Upper lobe of left lung (tissue), 6 donors: ENCODE data around the gene ROGDI. TPM values are rescaled to one million over a fixed set of nuclear protein-coding genes. Genes with fewer than 3 reads are reported as not detected.

Experiments used
- ATAC-seq, 2 donors: fragments of 200-7000 bp; cut with Tn5 transposase; one replicate each; pipeline ENCODE4 v1.9.1; 2022; ENCODE audit warnings: mild to moderate bottlenecking in 2 of 2, moderate library complexity in 2 of 2; ENCODE audit not compliant: low FRiP score in 2 of 2
- DNase-seq, 2 donors: peaks; one replicate each; pipeline ENCODE4 v3.0.0-alpha.2; 2019 to 2020
- H3K27ac ChIP-seq, 4 donors: fragments of 200-600 bp; sonication (generic); one replicate each; pipeline ENCODE4 v1.5.1; 2016 to 2019
- H3K27me3 ChIP-seq, 4 donors: fragments of 200-600 bp; sonication (generic); one replicate each; pipeline ENCODE4 v1.5.1; 2017 to 2019
- H3K36me3 ChIP-seq, 4 donors: fragments of 200-600 bp; sonication (generic); one replicate each; pipeline ENCODE4 v1.5.1; 2016 to 2019
- H3K4me1 ChIP-seq, 4 donors: fragments of 200-600 bp; sonication (generic); one replicate each; pipeline ENCODE4 v1.5.1; 2018 to 2019
- H3K4me3 ChIP-seq, 4 donors: fragments of 200-600 bp; sonication (generic); one replicate each; pipeline ENCODE4 v1.5.1; 2017 to 2019; ENCODE audit warnings: mild to moderate bottlenecking in 2 of 4, moderate library complexity in 1 of 4
- H3K9me3 ChIP-seq, 4 donors: fragments of 200-600 bp; sonication (generic); one replicate each; pipeline ENCODE4 v1.5.1; 2018 to 2019
- EP300 ChIP-seq, 4 donors: sonication (generic); formaldehyde crosslinking; IDR thresholded peaks; one replicate each; pipeline ENCODE4 v1.5.1; 2017; ENCODE audit warnings: antibody characterized with exemption in 4 of 4, control low read depth in 2 of 4
- POLR2A ChIP-seq, 4 donors: fragments of 450-650 bp; IDR thresholded peaks; one replicate each; pipeline ENCODE4 v1.5.1; 2016 to 2017; ENCODE audit warnings: antibody characterized with exemption in 4 of 4, mild to moderate bottlenecking in 2 of 4
- POLR2AphosphoS5 ChIP-seq, 2 donors: sonication (generic); formaldehyde crosslinking; IDR thresholded peaks; one replicate each; pipeline ENCODE4 v1.5.1; 2017; ENCODE audit warnings: antibody characterized with exemption in 2 of 2
- WGBS, 2 donors: methylation state at CpG; one replicate each; pipeline ENCODE4 v1.1.5; 2017 to 2018; 5-methylcytosine and 5-hydroxymethylcytosine counted together
- total RNA-seq, 6 donors: library from RNA; depleted of rRNA in 4 of 6; stranded (reverse); fragments of >200 nt in 4 of 6; gene quantifications; one replicate each; pipeline versions ENCODE4 v1.1.0 to v1.2.1, GENCODE V29; 2016 to 2021
- TF ChIP-seq, protein P1 (sequence below), 6 experiments: fragments of 450-650 bp in 4 of 6; fragments of 200-600 bp in 2 of 6; sonication (generic) in 2 of 6; IDR thresholded peaks; one replicate each; pipeline ENCODE4 v1.5.1; 2016 to 2019; ENCODE audit warnings: antibody characterized with exemption in 6 of 6
- donor health status: DM: no; HTN: no; CAD: no; lungs with moderate emphysema.
- donor health status: DM: no; HTN: yes; CAD: no; lungs with severe emphysema.

ROGDI gene
- total RNA-seq, 6 donors from 2014 or later, result 19.2 to 59.7 (median 33.1) TPM

DNA sequence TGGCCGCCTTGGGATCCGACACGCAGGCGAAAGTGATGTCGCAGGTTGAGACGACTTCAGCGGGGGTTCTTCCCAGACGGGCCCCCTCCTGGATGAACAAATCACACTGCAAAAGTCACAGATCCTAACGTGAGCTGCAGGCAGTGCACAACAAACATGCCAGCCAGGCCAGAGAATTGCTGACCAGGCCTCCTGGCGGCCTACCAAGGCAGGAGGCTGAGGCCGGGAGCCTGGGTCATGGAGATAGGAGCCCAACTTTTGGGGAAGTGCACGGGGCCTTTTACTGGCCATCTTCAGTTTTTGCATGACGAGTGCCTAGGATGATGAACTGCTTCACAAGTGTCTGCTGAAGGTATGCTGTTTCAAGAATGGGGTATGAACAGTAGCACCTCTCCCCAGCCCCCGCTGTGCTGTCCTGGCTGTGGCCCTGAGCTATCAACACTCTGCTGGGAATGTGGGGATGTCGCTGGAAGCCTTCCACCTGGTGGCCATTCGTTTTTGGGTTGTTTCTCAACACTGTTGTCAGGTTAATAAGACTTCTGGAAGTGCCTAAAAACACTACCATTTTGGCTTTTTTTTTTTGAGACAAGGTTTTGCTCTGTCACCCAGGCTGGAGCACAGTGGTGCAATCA, 12.2 kb upstream of the ROGDI start:
- TF ChIP-seq POLR2A (IDR thresholded peaks at IDR 0.05) (no peak), EP300 (IDR thresholded peaks at IDR 0.05) (no peak), POLR2AphosphoS5 (IDR thresholded peaks at IDR 0.05) (no peak)
- TF ChIP-seq, protein P1, sequence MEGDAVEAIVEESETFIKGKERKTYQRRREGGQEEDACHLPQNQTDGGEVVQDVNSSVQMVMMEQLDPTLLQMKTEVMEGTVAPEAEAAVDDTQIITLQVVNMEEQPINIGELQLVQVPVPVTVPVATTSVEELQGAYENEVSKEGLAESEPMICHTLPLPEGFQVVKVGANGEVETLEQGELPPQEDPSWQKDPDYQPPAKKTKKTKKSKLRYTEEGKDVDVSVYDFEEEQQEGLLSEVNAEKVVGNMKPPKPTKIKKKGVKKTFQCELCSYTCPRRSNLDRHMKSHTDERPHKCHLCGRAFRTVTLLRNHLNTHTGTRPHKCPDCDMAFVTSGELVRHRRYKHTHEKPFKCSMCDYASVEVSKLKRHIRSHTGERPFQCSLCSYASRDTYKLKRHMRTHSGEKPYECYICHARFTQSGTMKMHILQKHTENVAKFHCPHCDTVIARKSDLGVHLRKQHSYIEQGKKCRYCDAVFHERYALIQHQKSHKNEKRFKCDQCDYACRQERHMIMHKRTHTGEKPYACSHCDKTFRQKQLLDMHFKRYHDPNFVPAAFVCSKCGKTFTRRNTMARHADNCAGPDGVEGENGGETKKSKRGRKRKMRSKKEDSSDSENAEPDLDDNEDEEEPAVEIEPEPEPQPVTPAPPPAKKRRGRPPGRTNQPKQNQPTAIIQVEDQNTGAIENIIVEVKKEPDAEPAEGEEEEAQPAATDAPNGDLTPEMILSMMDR (IDR thresholded peaks at IDR 0.05), result no peak
- H3K27ac ChIP-seq, result no peak overlapping the region
- H3K27me3 ChIP-seq, result no peaks in the 10 kb centered on the region
- peaks cover 37 to 99% (median 86%) of the 10 kb centered on the region in 4 donors for H3K36me3 ChIP-seq
- no peak overlapping the region for H3K4me3 ChIP-seq
- 81 to 91% methylated on average over 9 to 16 of the region's 16 CpGs for WGBS, 2 donors
- no peak for ATAC-seq
- no peaks in the 10 kb centered on the region for H3K9me3 ChIP-seq
- DNase-seq, result no peak
- H3K4me1 ChIP-seq, result no peaks in the 10 kb centered on the region

DNA sequence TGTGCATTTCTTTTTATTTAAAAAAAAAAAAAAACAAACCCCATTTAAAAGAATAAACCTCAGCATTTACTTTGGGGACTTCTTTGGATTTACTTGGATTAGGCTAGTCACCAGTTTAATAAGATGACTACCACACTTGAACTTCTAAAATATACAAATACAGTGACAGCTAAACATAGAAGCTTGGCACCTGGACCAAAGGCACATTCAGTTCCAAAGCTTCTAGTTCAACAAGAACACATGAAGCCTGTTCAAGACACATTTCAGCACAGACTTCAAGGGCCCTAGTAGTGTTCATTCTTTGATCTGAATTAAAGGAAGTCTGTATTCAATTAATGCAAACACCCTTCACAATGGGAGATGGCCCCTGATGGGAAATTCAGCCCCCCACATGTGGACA, 11.6 kb upstream of the ROGDI start:
- ATAC-seq, result no peak
- Histone ChIP-seq H3K27me3 (no peaks in the 10 kb centered on the region), H3K9me3 (no peaks in the 10 kb centered on the region), H3K36me3 (peaks cover 38 to 99% (median 85%) of the 10 kb centered on the region in 4 donors), H3K27ac (no peak overlapping the region), H3K4me3 (no peak overlapping the region), H3K4me1 (no peaks in the 10 kb centered on the region)
- DNase-seq, result no peak
- TF ChIP-seq, protein P1 (IDR thresholded peaks at IDR 0.05), result no peak
- no peak for TF ChIP-seq EP300 (IDR thresholded peaks at IDR 0.05)
- no peak for TF ChIP-seq POLR2AphosphoS5 (IDR thresholded peaks at IDR 0.05)
- TF ChIP-seq POLR2A (IDR thresholded peaks at IDR 0.05), result no peak

DNA sequence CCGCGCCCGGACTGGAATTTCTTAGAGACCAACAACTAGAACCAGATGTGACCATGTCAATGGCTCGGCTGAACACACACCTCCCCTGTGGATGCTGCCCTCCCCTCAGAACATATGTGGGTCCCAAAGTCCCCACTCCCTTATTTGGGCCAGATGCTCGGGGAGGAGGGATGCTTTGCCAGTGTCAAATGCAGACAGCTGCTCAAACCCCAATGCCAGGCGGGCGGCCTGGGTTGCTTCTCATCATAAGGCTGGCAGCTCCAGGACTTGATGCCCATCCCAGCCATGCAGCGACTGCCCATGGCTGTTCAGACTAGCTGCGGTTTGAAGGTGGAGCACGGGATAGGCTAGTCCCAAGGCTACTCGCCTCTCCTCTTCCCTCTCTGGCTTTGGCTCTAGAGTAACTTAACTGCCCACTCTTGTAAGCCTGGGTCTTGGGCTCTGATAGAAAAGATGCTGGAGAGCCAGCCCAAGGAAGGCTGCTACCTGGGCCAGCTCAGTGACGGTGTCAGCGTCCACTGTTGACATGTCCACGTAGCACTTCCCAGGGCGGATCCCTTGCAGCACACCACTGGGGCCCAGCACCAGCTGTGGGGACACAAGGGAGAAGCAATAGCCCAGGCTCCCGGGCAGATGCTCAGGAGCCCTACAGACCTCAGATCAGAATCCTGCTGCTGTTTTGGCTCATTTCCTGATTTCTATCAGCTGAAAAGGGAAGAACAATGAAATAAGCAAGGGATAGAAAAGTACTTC, 11.0 kb upstream of the ROGDI start:
- H3K4me3 ChIP-seq, result no peak overlapping the region
- no peaks in the 10 kb centered on the region for H3K27me3 ChIP-seq
- no peak for TF ChIP-seq EP300 (IDR thresholded peaks at IDR 0.05)
- TF ChIP-seq POLR2AphosphoS5 (IDR thresholded peaks at IDR 0.05), result no peak
- TF ChIP-seq, protein P1 (IDR thresholded peaks at IDR 0.05), result no peak
- no peak for TF ChIP-seq POLR2A (IDR thresholded peaks at IDR 0.05)
- H3K27ac ChIP-seq, result no peak overlapping the region
- DNase-seq, result no peak
- peaks cover 38 to 99% (median 83%) of the 10 kb centered on the region in 4 donors for H3K36me3 ChIP-seq
- WGBS, 2 donors, result 93 to 97% methylated on average over 11 to 16 of the region's 16 CpGs
- ATAC-seq, result no peak
- no peaks in the 10 kb centered on the region for H3K4me1 ChIP-seq
- no peaks in the 10 kb centered on the region for H3K9me3 ChIP-seq

DNA sequence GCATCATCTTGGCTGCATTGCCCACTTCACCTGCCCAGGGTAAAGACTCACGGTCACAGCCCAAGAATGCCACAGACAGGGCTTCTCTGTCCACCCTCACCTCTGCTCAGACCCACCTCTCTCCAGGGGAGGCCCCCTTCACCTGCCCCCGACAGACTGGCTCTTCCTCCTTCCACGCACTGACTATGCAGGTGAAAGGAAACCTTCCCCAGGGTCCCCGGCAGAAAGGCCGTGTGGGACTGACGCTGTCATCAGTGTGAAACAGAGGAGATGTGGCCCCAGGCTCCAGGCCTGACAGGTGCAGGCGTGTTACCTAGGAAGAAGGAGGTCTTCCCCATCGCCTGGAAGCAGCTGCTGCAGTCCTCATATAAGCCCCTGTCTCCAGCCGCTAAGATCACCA, 9.3 kb upstream of the ROGDI start:
- no peak for DNase-seq
- Histone ChIP-seq H3K4me3 (no peak overlapping the region), H3K4me1 (no peaks in the 10 kb centered on the region), H3K36me3 (peaks cover 28 to 96% (median 82%) of the 10 kb centered on the region in 4 donors), H3K9me3 (no peaks in the 10 kb centered on the region), H3K27me3 (no peaks in the 10 kb centered on the region), H3K27ac (no peak overlapping the region)
- ATAC-seq, result peak; percentile 38 to 41
- WGBS, 2 donors, result 93% methylated on average over 4 to 9 of the region's 9 CpGs
- TF ChIP-seq, protein P1 (IDR thresholded peaks at IDR 0.05), result no peak
- no peak for TF ChIP-seq EP300 (IDR thresholded peaks at IDR 0.05)
- no peak for TF ChIP-seq POLR2AphosphoS5 (IDR thresholded peaks at IDR 0.05)
- TF ChIP-seq POLR2A (IDR thresholded peaks at IDR 0.05), result no peak
